Occipital lobe (tissue), 2 donors: ENCODE results near the gene LIF. TPM values are rescaled to one million over a fixed set of nuclear protein-coding genes. Genes with fewer than 3 reads are reported as not detected.

Source experiments
- DNase-seq: peaks from one replicate; lab custom pipeline; 2025; lab: John Stamatoyannopoulos, UW
- total RNA-seq: library from RNA; depleted of rRNA; stranded (reverse); fragments of >200 nt; gene quantifications from one replicate; pipeline ENCODE4 v1.2.3, GENCODE V29; 2014

LIF gene
- total RNA-seq, 1 donor from 2014 or later = not detected

DNA sequence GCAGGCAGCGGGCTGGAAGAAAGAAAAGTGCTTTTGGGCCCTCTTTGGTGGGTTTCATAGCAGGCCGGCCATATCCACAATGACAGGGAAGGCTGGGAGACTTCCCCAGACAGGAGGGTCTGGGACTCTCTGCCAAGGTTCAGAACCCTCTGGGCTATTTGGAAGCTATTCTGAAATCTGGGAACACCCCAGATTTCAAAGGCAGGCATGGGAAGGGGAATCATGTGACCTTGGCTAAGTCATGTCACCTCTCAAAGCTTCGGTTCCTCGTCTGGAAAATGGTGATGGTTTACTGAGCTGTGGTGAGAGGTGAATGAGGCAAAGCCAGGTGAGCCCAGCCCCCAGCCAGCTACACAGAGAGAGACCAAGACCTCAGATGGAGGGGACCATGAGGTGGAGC lies 38.1 kb upstream of the LIF start:
- no peak for DNase-seq

DNA sequence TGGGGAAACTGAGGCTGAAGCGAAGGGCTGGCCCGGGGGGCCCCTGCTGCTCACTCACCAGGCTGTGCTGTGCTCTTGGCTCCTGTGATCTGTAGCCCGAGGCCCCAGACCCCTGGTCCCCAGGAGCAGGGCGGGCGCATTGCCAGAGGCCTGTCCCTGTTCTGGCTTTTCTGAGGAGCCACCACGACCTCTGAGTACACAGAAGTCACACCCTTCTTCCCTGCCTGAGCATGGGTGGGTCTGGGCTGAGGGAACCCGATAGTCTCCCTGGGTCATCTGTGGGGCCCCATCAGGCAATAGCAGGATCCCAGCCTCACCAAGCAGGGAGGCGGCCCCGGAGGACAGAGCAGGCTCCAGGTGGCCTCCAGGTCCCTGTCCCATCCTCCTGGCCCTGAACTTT lies 37.6 kb upstream of the LIF start:
- DNase-seq = no peak

DNA sequence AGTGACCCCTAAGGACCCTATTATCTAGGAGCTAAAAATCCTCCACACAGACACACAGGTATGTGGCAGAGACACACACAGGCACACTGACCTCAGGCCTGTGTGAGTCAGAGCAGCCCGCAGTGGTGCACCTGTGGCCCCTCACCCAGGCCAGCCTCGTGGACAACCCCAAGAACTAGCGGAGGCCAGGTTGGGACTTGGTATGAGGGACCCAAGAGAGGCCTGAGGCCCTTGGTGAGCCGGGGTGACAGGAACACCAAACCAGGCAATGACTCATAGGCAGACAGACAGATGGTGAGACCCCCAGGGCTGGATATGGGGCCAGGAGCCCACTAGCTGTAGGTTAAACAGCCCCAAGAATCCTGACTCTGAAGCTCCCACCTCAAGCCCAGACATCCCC lies 36.8 kb upstream of the LIF start:
- no peak for DNase-seq

DNA sequence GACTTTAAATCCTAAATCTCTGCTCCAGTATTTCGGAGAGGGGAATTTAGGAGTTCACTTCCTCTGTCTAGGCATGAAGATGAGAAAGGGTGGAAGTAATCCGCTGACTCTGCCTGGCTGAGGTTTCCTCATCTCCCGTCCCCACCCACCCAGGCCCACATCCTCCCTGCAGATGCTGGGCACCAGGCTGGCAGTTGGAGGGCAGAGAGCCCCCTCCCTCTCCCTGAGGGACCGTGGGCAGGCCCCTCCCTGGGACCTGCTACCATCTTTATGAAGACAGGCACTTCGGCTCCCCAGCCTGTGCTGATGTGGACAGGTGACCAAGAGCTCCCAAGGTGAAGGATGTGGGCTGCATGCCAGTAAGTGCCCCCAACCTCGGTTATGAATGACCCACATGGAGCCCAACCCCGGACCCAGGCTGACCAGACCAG lies 36.1 kb upstream of the LIF start:
- no peak for DNase-seq

DNA sequence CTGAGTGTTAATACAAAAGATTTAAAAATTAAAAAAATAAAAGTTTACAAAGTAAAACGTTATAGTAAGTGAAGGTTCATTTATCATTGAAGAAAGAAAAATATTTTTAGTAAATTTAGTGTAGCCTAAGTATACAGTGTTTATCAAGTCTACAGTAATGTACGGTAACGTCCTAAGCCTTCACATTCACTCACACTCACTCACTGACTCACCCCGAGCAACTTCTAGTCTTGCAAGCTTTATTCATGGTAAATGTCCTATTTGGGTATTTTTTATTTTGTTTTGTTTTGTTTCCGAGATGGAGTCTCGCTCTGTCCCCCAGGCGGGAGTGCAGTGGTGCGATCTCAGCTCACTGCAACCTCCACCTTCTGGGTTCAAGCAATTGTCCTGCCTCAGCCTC lies 33.9 kb upstream of the LIF start:
- DNase-seq = no peak

DNA sequence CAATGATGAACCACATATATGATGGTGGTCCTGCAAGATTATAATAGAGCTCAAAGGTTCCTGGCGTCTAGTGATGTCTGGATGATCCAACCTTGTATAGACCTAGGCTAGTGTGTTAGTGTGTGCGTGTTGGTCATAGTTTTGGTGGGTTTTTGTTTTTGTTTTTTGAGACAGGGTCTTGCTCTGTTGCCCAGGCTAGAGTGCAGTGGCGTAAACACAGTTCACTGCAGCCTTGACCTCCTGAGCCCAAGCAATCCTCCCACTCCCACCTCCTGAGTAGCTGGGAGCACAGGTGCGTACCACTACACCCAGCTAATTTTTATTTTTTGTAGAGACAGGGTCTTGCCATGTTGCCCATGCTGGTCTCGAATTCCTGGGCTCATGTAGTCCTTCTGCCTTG lies 33.4 kb upstream of the LIF start:
- DNase-seq = no peak

DNA sequence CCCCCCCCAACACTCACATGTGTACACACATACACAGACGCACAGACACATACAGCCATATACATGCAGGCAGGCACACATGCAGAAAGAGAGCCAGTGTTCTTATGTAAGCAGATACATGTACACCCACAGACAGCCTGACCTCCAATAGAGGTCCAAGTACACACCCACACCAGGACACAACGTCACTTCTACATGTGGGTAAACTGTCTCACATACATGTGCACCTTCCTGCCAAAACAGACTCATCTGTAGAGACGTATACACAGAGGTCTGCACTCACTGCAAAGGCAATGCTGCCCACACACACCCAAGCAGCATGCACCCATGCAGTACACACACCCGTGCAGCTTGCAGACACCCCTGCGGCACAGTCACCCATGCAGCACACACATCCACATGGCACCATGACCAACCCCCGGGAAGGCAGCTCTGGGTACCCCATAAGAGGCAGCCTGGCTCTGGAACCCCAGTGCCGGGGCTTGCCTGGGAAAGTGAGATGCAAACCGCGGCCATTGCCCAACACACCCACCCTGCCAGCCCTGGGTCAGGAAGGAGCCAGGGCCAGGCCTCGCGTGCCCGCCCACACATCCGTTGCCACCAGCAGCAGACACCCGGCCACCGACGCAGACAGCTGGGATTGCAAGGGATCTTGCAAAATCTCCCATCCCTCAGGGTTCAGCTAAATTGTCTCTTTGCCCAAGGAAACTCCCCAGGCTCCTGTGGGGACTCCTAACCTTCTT lies 32.7 kb upstream of the LIF start:
- DNase-seq = no peak

DNA sequence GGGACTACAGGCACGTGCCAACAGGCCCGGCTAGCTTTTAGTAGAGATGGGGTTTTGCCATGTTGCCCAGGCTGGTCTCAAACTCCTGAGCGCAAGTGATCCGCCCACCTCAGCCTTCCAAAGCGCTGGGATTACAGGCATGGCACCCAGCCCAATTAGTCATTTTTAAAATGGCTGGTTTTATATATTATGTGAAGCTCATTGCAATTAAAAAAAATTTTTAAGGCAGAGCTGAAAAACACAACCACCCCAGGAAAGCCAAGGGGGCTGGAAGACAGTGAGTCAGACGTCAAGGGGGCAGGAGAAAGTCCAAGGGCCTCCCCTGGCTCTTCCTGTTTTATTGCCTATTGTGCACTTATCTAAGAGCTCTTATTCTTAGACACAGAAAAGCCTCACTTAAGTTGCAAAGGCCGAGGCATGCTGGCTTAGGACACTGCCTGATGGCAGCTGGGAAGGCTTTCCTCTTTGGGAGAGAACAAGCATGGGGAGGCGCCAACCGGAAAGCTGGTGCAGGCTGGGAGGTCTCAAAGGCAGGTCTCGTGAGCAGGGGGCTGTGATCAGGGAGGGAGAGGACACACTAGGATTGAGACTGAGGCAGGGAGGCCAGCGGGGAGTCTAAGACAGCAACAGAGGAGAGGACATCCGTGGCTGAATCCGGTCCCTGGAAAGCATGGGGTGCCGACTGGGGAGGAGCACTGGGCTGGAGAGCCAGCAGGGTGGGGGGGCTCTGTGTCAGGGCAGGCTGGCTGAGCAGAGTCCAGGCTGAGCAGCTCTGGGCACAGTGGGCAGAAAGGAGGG lies 31.2 kb upstream of the LIF start:
- no peak for DNase-seq

DNA sequence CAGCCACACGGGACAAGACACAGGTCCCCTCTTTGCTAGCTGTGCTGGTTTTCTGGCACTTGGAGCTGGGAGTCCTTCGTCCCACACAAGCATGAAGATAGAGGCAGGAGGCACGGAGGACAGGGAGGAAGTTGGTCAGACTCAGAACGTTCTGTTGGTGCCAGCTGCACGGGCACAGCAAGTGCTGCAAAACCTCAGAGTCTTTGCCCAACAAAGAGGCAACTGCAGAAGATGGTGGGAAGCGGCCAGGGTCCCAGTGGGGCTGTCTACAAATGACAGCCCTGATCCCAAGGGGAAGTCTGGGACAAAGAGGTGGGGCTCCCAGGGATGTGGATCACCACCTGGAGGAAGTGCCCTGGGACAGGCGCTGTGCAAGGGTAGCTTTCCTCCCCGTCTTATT lies 29.5 kb upstream of the LIF start:
- no peak for DNase-seq

DNA sequence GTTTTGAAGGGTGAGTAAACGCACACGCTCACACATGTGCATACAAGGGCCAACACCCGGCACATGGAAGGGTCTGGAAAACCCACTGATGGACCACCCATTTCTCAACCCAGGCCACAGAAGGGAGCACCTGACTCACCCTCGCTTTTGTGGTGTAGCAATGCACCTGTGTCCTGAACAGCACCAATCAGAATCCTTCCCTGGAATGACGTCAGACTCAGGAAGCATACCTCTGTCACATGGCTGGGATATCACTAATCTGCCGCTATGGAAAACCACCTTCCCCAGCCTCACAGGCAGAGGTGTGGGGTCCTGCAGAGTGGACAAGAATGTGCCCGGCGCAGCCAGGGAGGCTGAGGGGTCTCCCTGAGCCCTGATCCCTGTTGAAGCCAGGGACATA lies 29.1 kb upstream of the LIF start:
- no peak for DNase-seq

DNA sequence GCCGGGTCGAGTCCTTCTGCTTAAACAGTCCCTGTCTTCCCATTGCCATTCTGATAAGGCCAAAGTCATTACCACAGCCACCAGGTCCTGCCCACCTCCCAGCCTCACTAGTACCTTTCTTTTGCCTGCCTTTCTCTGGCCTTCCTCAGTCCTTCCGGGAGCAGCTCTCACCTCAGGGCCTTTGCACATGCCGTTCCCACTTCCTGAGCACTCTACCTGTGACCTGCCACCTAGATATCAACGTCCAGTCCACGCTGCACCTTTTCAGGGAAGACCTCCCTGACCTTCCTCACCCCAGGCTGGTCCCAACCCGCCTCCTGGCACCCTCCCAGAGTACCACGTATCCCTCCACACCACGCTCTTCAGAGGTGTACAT lies 27.9 kb upstream of the LIF start:
- no peak for DNase-seq

DNA sequence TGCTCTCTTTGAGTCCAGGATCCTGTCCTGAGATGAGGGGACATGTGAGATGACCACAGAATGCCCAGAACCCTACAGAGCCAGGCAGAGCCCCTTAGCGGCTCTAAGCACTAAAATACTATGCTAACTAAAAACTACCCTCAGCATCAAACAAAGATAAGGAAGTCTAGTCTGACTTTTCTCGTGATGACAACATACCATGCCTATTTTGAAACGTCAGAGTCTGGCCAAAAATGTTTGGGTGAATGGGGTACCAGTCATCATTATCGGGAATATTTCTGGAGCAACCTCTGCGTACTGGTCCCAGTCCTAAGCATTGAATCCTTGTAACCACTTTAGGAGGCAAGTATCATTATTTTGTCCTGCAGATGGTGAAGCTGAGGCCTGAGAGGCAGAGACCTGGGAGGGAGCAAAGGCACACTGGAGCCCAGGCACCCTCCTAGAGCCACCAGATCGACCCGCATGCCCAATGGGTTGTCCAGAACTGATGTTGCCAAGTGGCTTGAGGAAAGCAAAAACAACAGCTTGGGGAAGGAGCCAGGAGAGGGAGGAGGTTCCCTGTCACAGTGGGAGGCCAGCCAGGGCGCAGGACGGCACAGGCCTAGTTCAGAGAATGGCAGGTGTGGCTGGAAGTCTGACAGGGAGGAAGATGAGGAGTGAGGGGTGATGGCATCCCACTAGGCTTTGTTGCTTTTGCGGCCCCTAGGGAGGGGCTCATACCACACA lies 27.3 kb upstream of the LIF start:
- DNase-seq = no peak

DNA sequence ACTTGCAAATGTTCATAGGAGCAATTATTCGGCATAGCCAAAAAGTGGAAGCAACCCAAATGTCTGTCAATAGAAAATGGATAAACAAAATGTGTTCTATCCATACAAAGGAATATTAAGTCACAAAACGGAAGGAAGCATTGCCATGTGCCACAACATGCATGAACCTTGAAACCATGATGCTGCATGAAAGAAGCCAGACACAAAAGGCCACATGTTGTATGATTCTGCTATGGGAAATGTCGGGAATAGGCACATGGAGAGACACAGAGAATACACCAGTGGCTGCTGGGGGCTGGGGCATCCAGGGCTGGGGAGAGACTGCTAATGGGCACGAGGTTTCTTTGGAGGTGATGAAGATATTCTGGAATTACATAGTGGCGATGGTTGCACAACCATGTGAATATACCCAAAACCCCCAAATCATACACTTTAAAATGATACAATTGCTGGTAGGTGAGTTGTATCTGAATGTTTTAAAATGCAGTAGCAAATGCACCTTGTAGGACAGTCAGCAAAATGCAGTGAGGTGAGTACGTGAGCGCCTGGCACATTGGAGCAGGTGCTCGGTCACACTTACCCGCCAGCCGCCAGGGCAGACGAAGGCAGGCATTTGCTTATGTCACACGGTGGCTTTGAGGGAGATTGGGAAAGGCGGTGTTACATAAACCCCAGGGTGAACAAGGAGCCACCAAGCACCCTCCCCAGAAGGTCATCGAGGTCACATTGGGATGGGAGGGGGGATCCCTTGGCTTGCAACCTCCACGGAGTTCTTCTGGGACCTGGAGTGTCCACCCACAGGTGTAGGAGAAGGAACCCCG lies 26.4 kb upstream of the LIF start:
- DNase-seq = no peak

DNA sequence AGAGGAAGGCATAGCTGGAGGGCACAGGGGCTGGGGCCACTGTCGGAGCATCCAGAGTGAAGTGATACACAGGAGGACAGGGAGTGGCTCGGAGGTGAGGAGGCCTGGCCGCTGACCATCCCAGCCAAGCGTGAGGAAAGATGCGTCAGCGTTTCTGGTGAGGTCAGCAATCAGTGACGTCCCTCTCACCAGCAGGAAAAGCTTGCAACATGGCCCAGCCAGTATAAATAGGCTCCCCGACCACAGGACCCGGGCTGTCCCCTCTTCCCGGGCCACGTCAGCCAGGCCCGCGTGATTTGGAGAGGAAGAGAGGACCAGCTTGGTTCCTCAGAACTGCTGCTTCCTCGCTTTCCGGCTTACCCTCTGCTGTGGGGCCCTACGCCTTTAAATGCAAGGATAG lies 24.3 kb upstream of the LIF start:
- DNase-seq = no peak

DNA sequence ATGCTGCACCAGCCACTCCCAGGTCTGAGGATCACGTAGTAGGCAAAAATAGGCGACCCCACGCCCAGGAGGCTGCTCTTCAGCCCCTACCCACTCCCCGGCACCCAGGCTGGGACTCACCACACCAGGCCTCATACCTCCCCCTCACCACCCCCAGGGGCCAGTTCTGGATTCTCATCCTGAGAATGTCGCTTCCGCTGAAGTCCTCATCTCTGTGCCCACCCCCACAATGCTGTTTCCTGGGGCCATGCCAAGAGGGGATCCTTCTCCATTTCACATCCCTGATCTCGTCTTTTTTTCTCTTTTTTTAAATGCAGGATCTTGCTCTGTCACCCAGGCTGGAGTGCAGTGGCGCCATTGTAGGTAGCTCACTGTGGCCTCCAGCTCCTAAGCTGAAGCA lies 21.8 kb upstream of the LIF start:
- DNase-seq = no peak

DNA sequence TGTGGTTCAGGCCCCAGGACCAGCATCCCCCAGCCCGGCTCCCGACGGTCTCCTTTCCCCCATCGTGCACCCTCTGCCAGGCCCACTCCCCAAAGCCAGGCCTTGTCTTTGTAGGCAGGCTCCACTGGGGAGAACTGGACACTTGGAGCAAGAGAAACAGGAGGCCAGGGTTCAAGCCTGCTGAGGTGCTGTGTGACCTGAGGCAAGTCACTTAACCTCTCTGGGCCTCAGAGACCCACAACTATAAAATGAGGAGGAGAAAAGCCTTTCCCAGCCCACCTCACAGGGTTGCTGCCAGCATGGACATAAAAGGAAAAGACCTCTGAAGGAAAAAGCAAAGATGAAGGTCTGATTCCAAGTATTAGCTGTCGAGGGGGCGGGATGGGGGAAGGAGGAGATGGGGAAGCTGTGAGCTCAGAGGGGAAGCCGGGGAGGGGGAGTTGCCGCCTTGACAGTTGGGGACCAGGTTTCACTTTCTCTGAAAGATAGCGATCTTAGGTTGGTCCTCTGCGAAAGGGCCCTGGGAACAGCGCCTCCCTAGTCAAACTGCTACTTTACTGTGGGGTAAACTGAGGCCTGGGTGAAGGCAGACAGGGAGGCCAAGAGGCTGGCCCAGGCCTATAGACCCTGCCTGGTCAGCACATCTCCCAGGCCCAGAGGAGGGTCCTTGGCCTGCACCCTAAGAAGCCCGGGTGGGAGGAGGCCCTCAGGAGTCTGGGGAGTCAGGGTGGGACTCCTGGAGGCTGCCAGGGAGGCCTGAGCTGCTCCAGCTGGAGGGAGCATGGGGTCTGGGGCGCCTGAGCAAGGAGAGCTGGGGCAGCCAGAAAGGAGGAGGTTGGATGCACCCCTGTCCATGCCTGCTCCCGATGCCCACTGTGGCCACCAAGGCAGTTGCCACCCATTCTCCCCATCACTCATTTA lies 21.1 kb upstream of the LIF start:
- DNase-seq = no peak

DNA sequence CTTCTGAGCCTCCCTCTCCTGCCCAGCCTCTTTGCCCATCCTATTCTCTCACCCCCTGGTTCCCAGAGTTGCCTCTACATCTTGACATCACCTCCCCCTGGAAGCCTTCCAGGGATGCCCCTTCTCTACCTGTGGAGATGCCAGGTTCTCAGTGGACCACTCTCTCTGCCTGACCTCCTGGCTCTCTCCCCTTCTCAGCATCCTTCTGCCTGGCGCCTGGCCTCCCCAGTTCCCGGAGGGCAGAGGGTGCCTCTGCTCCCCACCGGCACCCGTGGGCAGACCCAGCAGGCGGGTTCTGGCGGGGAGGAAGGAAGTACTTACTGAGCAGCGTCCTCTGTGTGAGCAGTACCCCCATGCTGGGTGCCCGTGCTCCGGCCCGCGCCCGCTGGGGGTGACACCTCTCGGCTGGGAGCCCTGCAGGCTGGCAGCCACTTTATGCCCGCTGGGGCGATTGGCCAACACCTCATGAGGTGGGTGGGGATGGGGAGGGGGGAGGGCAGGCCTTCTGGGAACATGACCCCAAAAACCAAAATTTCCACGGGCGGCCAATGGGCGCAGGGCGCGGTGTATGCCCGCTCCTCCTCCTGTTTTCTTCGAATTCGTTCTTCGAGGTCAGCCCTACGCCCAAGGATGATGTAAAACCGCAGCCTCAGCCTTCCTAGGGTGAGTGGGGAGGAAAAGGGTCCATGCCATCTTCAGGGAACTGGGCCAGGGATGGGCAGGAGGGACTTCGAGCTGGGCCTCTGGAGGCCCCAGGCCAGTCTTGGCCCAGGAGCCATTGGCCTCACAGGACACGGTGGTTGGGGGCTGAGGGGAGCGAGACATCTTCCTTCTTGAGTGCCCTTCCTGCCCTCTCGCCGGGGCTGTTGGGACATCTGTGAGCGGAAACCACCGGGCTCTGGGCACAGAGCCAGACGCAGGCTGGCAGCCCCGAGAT lies 20.2 kb upstream of the LIF start, which contains the start of gene OSM:
OSM (minus strand) TSS at position 407 of the 937 bp plus-strand sequence; CDS start at position 355, 52 bp downstream.
- DNase-seq = no peak

DNA sequence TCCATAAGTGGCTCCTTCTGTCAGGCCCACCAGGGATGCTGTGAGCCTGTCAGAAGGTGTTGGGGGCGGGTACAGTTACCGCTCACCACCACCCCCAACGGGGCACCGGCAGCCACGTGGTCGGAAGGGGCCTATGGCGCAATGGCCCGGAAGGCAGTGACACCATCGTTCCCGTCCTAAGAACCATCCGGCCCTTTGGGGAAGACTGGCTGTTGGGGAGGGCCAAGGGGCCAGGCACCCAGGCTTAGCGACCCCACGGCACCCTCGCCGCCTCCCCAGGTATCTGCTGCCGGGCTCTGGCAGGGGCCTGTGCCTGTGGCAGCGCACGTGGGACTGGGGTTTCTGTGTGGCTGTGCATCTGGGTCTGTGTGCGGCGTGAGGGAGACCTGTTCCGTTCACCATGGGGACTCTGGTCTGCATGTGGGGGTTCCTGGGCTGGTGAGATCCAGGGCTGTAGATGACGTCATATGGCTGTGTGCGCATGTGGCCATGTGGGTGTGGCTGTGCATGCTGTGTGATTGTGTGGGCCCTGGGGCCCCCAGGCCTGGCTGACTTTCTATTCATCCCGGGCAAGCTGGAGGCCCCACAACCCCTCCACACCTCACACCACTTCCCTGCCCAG lies 19.4 kb upstream of the LIF start:
- DNase-seq = no peak
